ENCODE results near the gene TAF3.

The TAF3 gene

DNA sequence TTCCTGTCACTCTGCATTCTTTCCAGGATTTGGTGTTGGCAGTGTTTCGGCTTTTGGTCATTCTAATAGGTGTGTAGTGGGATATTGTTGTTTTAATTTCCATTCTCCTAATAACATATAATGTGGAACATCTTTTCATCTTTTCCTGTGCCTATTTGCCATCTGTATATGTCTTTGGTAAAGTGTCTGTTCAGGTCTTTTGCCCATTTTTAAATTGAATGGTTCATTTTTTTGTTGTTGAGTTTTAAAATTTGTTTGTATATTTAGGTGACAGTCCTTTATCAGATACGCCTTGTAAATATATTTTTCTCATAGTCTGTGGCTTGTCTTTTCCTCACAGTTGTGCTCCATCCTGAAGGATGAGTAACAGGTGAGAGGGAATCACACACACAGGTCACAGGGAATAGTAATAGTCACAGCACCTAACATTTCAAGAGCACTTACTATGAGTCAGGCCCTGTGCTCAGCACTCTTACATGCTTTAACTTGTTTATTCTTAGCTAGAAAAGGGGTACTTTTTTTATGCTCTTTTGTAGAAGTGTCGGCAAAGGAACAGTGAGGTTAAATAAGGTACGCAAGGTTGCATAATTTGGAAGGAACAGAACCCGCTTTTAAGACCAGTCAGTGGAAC, 119.1 kb downstream of the TAF3 start:
- no peak for DNase-seq (ENCODE audit: low read depth)

DNA sequence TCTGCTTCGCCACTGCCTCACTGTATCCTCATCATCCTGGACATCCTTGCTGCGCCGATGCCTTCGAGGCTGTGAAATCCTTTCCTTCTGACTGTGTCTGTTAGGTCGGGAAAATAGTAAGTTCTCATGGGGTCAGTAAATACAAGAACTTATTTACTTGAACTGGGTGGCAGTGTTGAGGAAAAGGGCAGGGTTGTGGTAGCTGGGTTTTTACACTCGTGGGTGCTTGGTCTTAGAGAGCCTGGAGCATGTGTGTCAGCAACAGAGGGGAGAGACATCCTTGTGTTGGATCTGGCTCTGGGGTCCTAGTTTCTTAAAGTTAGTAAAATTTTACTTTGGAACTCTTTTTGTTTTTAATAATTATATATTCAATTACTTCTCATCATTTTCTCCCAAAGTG, 123.3 kb downstream of the TAF3 start:
- DNase-seq (ENCODE audit: low read depth), result no peak

DNA sequence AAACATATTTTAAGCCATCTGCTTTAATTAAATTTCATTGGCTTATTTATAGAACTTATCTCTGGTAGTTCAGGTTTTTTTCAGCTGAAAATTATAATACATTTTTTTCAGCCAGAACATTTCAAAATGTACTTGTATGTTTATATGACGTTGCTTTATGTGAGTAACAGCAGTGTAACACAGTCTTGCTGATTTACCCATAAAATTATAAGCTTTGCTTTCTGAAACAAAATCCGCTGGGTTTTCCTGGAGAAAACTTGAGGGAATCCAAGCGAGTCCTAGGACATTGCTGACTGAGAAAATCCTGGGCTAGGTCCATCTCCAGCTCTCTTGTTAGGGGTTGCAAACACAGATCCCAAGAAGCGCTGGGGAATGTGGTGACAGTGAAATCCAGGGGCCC, 124.0 kb downstream of the TAF3 start:
- no peak for DNase-seq (ENCODE audit: low read depth)

DNA sequence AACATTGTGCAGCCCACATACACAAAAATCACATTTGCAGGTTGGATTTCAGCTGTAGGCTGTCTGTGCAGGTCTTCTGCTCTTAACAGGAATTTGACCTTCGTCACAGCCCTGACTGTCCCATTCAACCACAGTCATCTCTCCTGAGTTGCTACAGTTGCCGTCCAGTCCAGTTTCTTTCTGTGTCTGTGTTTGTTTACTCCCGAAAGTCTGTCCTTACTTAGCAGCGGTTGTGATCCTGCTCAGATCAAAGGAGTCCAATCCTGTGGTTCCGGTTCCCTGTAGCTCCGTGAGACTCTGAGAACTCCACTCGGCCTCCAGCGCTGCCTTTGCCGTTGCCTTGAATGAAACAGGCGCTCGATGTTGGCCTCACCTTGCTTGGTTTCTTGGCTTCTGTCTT, 124.6 kb downstream of the TAF3 start:
- DNase-seq (ENCODE audit: low read depth), result no peak

DNA sequence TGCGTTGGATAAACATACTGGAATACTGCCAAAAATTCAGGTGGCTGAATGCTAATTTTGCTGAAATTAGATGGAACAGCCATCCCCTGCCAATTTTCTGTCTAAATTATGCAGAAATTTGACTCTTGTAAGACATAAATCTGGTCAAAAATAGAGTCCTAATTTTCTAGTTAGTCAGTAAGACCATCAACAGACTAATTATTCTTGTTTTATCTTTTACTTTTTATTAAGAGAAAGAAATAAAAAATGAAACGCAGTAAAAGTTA, 125.8 kb downstream of the TAF3 start:
- DNase-seq (ENCODE audit: low read depth), result no peak

DNA sequence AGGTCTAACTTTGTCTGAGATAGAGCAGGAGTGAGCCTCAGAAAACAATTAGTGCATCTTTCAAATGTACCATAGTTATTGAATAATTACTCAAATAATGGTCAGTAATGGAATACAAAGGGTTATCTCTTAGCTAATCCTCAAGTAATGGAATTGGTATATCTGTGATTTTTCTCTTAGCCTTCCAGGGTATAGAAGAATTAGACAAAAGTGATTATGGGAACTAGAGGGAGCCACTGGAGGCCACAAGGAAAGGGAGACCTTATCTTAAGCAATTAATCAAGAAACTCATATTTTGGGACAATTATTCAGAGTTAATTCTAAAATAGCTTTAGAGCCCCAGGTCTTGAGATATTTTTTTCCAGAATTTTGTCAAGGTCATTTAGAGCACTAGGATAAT, 126.2 kb downstream of the TAF3 start:
- no peak for DNase-seq (ENCODE audit: low read depth)

DNA sequence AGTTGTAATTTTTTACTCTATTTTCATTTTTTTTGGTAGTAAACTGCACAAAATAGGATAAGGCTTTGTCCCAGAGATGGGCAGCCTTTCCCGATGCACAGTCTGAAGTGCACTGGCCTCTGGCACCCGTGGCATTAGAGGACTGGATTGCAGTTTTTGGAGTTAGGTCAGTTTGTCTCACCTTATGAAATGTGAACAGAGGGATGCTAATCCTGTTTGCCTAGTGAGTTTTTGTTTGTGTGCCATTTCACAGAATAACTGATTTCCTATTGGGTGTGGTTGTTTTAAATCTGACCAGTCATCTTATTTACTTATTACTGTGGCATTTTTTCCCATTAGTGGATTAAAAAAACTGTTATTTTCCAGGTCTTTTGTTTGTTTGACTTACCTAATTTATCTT, 126.7 kb downstream of the TAF3 start:
- DNase-seq (ENCODE audit: low read depth), result no peak

DNA sequence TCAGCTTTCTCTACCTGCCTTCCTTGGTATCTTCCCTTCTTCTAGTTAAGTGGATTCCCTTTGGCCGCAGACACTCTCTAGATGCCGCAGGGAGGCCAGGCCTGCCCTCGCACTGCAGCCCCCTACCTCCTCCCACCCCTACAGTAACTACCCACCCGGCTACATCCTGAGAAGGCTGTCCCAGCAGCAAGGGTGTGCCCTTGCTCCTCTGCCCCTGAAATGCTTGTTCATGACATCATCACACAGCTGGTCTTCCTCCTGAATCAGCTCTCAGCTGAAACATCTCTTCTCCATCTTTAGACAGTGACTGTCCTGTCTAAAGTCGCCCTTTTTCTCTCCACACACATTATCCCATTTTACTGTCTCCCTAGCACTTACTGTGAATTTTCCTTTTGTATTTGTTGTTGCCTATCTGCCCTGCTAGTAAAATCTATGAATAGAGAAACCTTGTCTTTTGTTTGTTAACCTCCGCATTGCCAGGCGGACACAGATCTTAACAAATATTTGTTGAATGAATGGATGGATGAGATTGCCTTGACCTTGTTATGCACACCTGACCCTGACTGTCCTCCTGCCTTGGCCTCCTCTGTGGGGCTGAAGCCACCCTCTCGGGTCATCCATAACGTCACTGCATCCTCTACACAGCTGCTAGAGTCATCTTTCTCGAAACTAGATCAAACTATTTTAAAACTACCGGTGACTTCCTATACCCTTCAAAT, 127.3 kb downstream of the TAF3 start:
- no peak for DNase-seq (ENCODE audit: low read depth)

DNA sequence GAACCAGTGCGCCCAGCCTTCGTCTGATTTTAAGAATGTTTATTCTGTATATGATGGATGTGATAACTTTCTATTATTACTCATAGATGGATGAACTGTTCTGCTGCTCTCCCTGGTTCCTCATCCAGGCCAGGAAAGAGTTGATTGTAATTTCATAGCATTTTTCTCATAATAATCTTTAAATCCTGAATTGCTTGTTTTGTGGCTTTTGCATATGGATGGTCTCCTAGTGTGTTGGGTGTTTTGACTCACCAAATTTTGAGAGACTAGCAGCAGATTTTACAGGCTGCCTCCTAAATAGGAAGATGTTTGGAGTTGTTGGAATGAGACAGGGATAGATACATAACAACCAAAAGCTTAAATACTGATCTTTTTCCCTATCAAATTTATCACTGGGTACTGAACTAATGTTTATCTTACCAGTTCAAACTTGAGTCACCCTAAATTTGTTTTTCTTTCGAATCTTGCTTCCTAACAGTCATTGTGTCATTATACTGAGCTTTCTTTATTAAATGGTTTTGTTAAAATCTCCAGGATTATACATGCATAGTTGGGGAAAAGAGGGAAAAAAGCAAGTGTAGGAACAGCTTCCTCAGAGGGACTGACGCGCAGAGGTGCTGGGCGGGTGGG, 130.2 kb downstream of the TAF3 start:
- DNase-seq (ENCODE audit: low read depth), result no peak

DNA sequence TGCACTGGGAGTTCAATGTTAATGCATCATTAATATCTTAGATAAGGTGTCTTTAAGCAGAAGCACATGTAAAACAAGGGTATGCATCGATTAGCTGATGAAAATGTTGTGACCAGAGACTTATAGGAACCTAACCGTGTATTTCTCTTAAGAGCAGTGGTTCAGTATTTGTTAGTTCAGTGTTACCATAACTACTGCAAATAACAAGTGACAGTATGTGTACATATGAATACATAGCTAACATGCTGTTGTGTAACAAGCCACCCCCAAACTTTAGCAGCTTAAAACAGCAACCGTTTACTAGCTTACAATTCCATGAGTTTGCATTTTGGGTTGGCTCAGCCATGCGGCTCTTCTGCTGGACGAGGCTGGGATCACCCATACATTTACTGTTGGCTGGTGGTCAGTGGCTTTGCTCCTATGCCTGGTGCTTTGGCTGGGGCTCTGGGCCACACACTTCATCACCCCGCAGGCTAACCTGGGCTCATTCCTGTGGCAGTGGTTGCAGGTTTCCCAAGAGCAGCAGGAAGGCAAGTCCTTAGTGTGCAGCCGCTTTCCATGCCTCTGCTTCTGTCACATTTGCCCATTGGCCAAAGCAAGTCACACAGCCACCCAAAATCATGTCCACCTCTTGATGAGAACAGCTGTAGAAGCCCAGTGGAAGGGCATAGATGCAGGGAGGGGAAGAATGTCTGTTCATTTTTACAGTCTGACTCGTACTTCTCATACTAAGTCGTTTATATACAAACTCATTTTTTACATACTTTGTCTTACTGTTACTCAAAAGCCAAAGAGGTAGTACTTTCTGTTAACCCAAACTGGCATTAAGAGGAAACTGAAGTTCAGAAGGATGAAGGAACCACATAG, 132.9 kb downstream of the TAF3 start:
- no peak for DNase-seq (ENCODE audit: low read depth)

DNA sequence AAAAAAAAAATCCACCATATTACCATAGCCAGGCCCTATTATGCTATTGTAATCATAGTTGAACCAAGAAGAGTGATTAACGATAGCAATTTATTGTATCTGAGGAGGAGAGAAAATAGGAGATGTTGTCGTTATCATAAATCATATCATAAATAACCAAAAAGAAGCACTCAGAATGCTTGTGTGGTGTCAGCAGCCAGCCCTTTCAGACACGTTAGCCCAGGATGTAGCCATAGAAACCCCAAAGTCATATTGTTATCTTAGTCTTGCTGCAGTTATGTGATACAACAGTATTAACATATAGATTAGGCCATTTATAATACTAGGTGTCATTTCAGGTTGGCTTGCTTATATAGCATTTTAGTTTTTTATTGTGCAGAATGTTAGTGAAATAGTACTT, 134.0 kb downstream of the TAF3 start:
- no peak for DNase-seq (ENCODE audit: low read depth)

DNA sequence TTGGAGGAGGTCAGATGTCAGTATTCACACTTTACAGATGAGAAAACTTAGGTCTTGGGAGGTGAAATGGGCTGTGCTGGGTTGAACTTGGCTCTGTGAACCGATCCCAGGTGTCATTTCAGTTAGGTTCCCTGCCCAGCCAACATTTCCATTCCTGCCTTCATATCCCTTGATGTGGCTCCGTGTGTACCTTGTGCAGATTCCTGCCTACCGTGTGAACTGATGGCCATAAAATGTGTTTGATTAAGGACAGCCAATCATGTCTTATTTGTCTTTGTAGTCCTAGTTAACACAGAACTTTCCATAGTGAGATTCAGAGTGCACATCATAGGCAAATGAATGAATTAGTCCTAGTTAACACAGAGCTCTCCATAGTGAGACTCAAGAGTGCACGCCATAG, 135.1 kb downstream of the TAF3 start:
- no peak for DNase-seq (ENCODE audit: low read depth)

DNA sequence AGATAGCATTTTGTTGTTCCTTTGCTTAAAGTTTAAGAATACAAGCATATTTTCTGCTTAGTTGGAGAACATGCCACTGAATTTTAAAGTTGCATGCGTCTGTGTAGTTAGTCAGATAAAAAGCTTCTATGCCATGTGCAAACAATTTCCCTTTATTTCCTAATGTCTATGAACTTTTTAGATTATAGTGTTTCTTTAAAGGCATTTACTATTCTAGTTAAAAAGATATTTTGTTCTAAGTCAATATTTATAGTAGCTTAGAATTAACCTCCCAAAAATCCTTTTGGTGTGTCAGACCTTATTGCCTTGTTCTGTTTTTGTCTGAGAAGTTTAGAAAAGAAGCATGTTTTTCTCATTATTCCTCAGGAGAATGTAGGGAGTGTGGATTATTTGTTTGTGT, 137.1 kb downstream of the TAF3 start:
- no peak for DNase-seq (ENCODE audit: low read depth)

DNA sequence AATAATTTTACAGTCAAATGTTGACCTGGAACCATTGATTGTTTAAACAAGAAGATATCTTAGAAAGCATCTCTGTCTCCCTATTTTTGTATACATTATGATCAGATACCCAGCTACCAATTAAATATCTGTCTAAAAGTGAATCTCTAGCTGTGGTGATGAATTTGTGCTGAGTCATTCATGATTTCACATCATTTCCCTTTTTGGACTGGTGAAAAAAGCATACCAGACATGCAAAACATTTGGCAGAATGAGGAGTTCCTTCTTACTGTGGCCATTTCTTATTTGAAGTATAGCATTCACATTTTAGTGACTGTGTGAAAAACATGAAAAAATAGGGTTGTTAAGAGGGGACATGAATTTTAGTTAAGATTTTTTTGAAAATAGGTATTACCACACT, 138.2 kb downstream of the TAF3 start:
- peak; percentile 65 for DNase-seq (ENCODE audit: low read depth)

DNA sequence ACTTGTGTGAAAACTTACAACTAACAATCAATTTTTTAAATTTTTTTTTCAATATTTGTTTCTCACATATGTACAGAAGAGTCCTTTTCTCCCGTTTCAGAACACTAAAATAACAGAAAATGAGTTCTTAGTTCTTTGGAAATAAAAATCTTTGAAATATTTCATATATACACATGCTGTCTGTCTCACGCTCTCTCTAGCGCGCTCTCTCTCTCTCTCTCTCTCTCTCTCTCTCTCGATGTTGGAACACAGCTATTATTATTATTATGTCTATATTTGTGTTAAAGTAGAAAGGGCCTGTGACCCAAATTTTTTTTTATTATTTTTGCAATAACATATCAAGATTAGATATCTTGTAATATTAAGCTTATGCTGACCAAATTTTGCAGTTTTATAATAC, 139.3 kb downstream of the TAF3 start:
- no peak for DNase-seq (ENCODE audit: low read depth)

DNA sequence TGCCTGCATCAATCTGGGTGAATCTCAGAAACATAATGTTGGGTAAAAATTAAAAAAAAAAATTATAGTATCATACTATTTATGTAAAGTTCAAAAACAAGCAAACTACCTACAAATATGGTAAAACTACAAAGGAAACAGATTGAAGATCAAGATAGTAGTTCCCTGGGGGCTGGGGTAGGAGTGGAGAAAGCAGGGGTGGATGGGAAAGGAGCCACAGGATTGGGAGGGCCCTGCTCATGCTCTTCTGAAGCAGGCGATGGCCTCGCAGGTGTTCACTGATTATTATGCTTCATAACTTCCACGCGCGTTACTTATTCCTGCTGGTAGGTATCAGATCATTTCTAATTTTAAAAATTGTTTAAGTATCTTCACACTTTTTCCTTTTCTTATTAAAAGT, 140.1 kb downstream of the TAF3 start:
- no peak for DNase-seq (ENCODE audit: low read depth)

DNA sequence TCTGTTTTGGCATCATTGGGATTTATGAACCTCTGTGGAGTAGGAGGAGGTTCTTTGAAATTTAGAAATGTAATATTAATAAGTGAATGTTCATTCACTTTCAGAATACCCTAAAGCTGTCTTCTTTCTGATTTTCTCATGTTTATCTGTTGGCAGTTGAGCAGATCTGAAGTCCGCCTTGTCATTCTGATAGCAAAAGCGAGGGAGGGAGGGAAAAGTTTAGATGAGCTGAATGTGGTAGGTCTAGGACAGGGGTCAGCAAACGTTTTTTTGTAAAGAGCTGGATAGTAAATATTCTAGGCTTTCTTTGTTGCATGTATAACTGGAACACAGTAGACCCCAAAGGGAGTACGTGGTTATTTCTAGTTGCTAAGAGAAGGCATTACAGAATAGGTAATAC, 141.8 kb downstream of the TAF3 start:
- no peak for DNase-seq (ENCODE audit: low read depth)

DNA sequence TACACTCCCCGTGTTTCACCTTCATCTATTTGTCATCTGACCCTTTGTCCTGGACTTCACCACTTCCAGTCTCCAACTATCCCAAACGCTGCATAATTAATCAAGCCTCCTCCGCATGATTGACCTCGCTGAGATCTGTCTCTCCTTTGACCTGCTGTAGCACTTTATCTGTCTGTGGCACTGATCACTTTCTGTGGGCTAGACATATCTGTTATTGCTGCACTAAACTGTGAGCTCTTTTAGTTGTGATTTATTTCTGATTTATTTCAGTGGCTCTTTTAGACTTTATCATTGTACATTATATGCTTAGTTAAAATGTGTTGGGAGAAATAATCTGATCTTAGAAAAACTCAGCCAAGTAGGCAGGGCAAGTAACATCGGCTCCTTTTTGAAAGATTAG, 144.3 kb downstream of the TAF3 start:
- DNase-seq (ENCODE audit: low read depth), result no peak

DNA sequence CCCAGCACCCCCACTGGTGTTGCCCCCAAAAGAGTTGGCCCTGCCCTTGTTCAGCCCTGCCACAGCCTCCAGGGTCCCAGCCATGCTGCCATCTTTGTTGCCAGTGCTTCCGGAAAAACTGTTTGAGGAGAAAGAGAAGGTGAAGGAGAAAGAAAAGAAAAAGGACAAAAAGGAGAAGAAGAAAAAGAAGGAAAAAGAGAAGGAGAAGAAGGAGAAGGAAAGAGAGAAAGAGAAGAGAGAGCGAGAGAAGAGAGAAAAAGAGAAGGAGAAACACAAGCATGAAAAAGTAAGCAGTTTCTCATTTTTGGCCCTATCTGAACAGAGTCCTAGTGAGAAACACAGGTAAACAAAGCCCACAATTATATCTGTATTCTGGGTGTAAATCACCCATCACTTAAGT, 147.2 kb downstream of the TAF3 start:
- DNase-seq (ENCODE audit: low read depth), result no peak

DNA sequence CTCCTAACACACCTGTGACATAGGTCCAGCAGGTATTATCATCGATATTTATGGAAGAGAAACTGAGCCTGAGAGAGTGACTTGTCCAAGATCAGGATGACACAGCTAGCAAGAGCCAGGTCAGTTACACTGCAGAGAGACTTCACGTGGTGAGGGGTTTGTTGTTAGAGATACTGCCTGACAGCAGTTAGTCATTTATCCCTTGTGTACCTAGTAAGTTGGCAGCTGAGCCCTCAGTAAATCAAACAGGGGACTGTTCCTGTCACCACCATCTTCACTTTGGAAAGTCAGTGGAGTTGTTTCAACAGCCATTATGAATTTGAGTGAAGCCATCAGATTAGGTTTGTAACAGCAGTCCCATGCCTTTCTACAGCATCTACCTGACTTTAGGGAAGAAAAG, 148.7 kb downstream of the TAF3 start:
- DNase-seq (ENCODE audit: low read depth), result no peak

DNA sequence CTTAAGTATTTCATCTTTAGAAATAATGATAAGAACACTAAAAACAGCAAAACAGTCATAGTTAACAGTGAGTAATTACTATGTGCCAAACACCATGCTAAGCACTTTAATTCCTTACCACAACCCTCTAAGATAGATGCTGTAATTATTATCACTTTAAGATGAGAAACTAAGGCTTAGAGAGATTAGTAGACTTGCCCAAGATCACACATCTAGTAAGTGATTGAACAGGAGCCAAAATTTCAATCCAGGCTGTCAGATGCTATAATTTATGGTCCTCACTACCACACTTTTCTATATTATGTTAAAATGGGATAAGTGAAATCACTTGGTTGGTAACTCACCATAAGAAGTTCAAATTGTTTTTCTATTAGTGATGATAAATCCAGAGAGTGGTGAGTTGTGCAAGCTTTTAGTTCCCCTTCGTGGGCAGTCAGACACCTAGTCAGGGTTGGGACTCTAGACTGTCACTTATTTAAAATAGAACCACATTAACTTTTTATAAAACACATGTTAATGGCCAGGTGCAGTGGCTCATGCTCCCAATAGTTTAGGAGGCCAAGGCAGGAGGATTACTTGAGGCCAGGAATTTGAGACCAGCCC, 150.3 kb downstream of the TAF3 start:
- DNase-seq (ENCODE audit: low read depth), result no peak

DNA sequence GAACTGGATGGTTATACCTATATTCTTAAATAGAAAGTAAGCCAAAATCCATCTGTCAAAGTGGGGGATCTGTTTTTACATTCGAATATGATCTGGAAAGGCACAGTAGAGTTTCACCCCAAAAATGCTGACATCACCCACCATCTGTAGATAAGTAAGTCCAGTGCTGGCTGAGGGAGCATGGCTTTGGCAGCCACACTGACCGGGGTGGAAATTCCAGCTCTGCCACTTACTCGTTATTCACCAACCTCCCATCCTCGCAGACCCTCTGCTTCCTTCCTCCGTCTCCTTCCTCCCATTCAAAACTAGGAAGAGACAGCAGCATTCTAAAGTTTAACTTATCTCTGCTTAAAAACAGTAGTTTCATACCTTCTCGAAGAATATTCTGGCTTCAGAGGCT, 151.3 kb downstream of the TAF3 start:
- no peak for DNase-seq (ENCODE audit: low read depth)

DNA sequence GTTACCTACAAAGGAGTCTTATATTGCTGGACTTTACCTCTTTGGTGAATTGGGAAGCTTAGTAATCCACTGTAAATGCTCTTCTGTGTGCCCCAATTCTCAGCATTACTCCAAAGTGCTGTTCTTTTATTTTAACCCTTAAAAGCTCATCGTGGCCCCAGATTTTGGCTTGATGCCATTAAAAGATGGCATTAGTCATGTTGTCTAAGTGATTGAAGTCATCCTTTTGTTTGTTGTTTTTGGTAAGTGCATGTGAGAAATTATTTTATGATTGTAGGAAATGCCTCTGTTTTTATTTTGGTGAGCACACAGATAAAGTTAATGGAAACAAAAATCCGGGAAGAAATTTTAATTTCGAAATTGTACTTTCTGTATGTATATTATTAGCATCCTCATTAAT, 153.6 kb downstream of the TAF3 start:
- DNase-seq (ENCODE audit: low read depth), result no peak

All from fibroblast of the conjunctiva (primary cell).